IPS-NIHi7 (cell line): ENCODE measurements around the gene LOXHD1.

Source experiments
- DNase-seq: peaks from one replicate; pipeline ENCODE4 v3.0.0; 2012; ENCODE audit warnings: mixed read lengths; ENCODE audit errors: extremely low spot score

The LOXHD1 gene, protein sequence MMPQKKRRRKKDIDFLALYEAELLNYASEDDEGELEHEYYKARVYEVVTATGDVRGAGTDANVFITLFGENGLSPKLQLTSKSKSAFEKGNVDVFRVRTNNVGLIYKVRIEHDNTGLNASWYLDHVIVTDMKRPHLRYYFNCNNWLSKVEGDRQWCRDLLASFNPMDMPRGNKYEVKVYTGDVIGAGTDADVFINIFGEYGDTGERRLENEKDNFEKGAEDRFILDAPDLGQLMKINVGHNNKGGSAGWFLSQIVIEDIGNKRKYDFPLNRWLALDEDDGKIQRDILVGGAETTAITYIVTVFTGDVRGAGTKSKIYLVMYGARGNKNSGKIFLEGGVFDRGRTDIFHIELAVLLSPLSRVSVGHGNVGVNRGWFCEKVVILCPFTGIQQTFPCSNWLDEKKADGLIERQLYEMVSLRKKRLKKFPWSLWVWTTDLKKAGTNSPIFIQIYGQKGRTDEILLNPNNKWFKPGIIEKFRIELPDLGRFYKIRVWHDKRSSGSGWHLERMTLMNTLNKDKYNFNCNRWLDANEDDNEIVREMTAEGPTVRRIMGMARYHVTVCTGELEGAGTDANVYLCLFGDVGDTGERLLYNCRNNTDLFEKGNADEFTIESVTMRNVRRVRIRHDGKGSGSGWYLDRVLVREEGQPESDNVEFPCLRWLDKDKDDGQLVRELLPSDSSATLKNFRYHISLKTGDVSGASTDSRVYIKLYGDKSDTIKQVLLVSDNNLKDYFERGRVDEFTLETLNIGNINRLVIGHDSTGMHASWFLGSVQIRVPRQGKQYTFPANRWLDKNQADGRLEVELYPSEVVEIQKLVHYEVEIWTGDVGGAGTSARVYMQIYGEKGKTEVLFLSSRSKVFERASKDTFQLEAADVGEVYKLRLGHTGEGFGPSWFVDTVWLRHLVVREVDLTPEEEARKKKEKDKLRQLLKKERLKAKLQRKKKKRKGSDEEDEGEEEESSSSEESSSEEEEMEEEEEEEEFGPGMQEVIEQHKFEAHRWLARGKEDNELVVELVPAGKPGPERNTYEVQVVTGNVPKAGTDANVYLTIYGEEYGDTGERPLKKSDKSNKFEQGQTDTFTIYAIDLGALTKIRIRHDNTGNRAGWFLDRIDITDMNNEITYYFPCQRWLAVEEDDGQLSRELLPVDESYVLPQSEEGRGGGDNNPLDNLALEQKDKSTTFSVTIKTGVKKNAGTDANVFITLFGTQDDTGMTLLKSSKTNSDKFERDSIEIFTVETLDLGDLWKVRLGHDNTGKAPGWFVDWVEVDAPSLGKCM (N-terminal part only)

DNA sequence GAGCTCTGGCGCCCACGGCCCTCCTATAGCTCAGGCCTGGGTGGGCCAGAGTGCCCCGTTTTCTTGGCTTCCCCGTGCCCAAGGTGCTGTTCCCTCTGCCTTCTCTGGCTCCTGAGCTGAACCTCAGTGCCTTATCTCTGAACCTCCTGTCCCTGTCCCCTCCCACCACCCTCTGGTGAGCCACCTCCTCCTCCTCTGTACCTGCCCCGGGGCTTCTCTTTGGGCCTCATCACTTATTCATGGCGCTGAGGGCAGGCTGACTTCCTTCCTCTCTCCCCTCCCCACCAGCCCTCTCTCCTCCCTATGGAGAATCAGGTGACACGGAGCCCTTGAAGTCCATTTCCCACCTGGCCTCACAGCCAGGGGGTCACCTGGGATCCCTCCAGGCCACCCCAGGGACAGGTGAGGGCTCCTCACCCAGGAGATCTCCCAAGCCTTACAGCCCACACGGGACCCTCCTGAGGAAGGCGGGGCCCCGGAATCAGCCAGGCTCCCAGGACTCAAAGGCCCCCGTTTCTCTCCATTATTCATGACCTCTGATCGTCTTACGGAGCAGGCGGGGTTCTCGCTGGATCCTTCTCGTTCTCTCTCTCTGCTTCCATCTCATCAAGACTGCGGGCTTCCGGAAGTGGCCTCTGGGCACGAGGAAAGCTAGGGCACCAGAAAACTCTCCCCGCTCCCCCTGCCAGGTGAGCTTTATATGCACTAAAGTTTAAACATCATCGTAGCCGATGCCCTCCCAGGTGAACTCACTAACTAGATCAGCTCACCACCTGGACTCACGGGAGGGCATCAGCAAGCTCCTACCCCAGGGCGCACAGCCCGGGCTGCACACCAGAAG lies at the start of gene LOXHD1:
TSS of gene LOXHD1 (minus strand) at position 106 of the 841 bp plus-strand sequence. CDS start 187 bp downstream, outside the sequence.
- DNase-seq = peak; percentile 32

DNA sequence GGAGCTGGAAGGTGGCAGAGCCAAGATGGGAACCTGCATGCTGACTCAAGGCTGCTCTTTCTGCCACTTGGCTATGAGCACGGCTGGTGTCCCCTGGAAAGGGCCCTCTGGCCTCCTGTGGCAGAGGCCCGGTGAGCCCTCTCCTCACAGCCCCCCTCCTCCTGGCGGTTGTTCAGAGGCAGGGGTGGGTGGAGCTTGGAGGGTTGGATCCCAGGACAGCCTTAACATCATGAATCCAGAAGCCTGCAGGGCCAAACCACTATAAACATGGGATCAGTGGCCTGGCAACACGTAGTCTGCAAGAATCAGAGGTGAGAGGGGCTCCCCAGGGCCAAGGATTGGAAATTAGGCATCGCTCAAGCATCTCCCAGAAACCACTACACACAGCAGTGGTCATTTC lies 48.5 kb upstream of the LOXHD1 start:
- DNase-seq = peak; percentile 64

DNA sequence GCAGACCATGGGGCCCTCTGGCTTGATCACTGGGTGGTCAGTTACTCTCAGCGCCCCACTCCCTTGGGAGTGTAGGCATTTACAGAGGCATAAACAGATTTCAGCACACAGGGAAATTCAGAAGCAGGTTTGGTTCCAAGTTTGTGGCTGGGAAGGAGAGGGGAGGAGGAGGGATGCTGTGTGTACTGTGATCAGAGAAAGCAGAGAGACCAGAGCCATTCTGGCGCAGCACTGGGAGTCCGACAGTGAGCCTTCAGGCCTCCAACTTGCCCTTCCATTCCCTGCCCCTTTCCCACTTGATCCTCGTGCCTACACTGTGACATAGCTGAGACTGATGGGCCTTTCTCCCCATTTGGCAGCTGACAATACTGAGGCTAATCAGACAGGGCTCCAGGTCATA lies 47.8 kb upstream of the LOXHD1 start:
- DNase-seq = no peak

DNA sequence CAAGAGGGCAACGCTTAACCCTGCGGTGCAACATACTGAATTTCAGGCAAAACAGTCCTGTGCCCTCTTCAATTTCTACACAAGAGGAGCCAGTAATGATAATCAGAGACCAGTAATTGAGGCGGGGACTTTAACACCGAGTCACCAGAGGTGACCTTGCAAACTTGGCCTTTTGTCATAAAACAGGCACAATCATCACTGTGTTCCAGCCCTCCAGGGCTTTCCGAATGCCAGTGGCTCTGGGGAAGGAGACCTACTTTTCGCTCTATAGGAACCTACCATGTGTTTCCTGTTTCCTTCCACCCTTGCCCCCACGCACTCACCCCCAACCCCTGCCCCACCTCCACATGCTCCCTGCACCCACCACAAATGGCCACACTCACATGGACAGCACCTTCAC lies 47.2 kb upstream of the LOXHD1 start:
- DNase-seq = no peak

DNA sequence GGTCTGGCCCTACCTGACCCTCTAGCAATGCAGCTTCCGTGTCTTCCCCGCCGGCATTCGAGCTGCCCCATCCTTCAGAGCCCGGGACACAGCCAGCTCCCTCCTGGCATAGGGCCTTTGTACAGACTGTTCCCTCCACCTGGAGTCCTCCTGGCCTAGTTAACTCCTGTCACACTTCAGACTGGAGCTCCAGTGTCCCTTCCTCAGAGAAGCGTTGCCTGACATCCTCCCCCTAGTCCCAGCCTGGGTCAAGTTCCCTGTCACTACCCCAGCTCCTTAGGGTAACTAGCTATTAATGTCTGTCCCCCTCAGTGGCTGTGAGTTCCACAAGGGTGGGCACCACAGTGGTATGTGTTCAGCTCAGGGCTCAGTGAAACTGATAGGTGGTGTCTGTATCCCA lies 45.5 kb upstream of the LOXHD1 start:
- no peak for DNase-seq

DNA sequence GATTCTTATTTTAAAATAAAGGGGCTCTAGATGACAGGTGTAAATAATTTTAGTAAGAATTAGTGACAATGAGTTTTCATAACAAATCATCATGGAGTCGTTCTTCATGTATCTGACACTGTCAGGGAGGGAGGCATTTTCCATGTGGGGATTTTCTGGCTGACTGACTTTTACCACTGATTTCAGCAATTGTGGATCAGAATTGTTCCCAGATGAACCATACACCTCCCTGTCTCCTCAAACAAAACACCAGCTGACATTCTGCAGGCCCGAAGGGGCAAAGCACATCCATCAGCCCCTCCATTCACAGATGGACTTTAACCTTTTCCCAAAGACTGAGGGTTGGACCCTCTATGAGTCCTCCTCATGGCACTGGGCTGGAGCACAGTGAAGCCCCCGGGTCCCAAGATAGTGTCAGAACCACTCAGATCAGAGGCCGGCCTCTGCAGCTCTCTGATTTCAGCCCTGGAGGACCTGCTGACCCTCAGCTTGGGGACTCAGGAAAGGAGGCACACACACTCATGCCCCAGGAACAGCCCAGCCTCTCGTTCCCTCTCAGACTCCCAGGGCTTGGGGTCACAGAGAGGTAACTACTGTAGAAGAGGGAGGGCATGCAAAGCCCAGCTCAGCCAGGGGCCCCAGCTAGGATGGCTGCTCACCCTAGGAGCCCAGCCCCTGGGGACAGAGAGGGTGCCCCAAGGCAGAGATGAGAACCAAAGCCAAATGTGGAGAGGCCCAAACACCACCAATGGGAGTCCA lies 43.2 kb upstream of the LOXHD1 start:
- DNase-seq = no peak

DNA sequence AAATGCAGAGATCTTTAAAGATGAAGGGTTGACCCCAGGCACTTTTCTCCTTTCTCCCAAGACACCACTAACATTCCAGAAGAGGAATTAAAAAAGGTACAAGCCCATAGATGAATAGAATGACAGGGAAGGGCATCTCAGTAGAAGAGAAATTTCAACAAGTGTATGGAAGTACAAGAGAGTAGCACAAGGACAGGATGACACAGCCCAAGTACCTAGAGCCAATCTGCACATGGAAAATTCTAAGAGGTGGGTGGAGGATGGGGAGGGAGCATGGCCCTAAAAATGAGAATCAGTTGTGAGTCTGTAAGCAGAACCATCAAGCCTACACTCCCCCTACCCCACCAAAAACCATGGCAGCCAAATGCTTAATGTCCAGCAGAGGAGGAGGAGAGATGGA lies 39.7 kb upstream of the LOXHD1 start:
- DNase-seq = no peak

DNA sequence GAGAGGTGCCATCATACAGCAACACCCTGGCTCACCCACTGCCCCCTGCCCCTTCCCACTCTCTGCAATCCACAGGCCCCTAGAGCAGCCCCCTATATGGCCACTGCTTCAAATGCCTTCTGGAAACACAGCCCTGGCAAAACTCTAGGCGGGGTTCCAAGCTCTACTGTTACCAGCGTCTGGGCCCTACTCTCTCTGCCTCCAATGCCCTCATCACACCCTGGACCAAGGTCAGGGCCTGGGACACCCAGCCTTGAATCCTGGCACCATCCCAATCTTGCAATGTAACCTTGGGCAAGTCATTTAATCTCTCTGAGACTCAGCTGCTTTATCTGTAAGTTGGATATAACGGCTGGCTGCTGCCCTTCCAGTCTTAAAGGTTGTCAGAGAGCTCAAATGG lies 39.2 kb upstream of the LOXHD1 start:
- no peak for DNase-seq

DNA sequence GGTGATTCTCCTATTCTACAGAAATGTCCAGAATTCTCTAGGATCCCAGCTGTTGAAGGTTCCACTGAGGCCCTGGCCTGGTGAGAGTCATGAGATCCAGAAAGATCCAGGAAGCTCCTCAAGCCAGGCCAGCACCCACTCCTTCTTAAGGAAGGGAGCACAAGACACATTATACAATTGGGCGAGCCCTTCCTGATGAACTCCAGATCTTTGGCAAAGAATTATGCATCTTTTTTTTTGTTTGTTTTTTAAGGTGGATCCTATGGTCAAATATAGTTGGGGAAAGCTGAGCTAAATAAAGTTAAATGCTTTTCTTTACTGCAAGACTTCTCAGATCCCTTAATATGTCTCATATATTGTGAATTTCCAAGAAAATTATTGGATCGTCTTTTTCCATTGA lies 37.0 kb upstream of the LOXHD1 start:
- no peak for DNase-seq

DNA sequence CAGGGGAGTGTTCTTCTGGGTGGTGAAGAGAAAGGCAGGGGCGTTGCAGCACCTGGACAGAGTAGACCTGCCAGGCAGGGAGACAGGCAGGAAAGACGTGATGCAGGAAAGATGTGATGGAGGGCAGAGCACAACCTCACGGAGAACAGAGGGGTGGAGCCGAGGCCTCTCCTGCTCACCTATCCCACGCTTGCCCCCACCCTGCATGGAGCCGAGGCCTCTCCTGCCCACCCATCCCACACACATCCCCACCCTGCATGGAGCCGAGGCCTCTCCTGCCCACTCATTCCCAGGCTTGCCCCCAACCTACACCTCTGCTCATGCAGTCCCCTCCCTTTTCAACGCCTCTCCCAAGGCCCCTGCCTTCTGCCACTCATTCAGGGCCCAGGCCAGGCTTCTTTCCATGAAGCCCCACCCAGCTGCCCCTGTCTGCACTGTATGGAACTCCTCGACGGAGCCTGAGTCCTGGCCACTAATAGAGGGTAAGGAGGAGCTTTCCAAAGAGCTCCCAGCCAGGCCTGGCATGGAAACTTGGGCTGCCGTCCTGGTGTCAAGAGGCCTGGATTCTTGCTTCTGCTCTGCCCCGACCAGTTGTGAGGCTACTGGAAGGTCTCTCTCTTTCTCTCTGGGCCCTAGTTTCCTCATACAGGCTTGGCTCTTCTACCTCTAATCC lies 32.0 kb upstream of the LOXHD1 start:
- DNase-seq = no peak

DNA sequence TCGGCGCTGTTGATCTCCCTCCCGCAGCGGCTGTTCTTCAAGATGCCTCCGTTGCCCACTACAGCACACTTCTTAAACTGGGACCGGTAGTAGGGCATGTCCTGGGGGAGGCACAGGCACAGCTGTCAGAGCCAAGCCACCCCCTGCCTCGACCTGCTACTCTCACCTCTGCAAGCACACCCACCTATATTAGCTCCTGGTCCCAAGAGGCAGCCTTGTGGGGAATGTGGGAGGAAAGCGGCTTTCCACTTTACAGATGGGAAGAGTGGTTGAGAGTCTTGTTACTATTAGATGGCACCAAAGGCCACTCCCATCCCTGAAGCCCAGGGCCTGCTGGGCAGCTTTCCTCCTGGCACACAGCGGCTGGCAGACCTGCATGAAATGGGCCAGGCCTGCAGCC lies 29.2 kb upstream of the LOXHD1 start:
- DNase-seq = no peak

DNA sequence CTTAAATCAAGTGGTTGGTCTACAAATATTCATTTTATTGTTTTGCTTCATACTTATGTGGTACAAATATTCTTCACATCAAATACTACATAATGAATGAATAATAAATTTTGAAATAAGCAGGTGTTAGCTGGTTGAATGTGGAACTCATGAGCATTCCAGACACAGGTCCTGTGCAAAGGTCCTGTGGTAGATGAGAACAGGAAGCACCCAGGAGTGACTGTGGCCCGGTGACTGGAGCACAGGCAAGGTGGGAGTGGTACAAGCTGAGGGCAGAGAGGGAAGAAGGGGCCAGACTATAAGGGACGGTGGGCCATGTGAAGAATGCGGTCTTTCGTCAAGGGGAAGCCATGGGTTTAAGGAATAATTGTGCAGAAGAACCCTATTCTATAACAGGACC lies 26.2 kb upstream of the LOXHD1 start:
- no peak for DNase-seq

DNA sequence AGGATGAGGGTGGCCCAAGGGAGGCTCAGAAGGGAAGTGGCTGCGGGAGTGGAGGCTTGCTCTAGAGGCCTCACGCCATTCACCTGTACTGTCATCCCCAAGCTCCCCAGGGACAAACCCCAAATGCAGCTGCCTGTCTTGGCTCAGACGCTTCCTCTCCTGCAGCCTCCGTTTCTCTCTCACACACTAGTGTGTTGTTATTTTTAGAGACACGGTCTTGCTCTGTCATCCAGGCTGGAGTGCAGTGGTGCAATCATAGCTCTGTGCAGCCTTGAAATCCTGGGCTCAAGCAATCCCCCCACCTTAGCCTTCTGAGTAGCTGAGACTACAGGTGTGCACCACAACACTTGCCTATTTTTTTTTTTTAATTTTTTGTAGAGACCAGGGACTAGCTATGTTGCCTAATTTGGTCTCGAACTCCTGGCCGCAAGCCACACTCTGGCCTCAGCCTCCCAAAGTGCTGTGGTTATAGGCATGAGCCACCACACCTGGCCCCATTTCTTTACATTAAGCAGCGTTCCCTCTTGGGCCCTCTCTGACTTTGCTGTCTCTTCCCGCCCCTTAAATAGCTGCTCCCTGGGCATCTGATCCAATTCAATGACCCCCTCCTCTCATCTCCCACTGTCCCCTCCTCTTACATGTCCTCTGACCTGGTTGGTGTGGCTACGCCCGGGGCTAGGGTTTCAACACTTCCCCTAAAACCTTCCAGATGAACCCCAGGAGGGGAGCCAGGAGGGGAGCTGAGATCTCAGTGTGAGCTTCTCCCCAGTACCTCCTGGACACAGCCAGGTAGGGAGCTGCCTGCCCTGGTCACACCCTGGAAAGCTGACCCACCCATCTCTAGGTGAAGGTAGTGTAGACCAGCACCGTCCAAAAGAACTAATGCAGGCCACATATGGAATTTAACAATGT lies 24.0 kb upstream of the LOXHD1 start:
- no peak for DNase-seq

DNA sequence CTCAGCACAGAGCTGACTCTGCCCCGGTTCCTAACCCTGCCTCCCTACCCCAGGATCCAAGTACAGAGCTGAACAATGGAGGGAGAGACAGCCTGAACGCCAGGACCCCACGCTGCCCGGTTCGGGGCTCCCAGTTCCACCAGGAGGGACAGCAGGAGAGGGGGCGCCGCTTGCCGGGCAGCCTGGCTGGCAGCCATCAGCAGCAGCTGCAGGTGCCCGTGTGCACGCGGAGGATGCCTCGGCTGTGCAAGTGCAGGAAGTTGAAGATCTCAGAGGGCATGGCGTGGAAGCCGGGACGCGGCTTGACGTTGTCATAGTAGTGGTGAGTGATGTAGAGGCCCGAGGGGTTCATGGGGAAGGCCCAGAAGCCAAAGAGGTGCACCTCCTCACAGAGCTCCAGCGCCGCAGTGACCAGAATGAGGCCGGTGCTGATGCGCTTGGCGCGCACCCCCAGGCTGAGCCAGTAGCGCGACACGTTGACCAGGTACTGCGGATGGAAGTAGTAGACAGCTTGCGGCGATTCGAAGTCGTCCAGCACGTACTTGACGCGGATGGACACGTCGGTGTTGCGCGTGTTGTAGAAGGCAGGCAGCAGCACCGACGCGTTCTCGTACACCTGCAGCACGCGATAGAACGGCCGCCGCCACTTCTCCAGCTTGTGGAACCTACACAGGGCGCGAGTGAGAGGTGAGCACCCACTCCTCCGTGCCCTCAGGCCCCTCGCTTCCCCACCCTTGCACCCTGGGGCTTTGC lies 23.0 kb upstream of the LOXHD1 start:
- no peak for DNase-seq

DNA sequence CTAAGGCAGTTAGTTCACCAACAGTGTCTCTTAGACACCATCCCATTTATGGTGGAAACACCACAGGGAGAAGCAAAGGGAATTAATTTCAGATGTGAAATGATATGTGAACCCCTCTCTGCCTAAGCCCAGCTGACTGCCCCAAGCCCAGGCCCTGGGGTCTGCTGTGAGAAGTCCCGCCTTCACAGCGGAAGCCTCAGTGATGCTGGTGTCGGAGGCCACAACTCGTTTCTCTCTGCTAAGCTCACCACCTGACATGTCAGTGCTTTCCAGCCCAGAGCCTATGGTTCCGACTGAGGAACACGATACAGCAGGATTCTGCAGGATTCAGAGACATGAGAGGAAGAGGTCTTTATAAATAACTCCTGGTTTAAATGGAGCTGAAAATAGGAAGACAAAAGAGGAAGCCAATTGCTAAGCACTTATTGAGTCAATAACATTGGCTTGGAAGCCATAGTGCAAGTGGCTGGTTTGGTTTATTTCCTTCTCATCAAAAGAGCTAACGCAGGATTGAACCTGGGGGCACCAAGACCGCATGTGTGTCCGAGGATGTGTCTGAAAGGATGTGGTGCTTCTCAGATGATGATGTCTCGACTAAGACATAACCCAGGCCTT lies 21.9 kb upstream of the LOXHD1 start:
- DNase-seq = no peak

DNA sequence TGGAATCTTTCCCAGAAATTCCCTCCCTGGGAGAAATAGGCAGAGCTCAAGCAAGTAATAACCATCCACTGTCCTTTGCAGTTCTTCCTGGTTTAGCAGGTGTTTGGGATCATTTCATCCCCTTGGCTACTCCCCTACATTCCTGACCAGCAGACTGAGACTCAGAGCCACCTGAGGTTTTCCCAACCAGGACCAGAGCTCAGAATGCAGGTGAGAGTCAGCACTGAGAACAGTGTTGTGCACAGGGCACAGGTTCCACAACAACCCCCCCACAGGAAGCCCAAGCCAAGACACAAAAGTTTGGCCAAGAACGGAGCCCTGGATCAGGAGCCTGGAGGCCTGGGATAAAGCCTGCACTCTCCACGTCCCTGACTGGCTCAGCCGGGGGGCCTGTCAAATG lies 21.0 kb upstream of the LOXHD1 start:
- no peak for DNase-seq

DNA sequence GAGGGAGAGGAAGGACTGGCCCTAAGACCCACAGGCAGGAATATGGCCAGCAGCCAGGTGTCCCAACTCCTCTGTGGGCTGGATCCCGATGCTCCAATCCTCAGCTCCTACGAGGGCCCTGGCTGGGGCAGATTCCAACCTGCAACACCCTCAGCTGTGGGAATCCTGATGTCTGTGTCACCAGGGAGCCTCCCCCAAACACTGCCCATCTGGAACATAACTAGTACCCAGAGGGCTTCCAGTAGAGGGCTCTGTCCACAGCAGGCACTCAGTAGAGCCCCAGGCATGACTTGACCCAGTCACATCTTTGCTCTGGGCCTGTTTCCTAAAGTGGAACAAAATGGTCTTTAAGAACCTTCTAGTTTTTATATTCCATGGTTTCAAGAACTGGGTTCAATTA lies 20.6 kb upstream of the LOXHD1 start:
- peak; percentile 48 for DNase-seq
